Body of pancreas (tissue), 4 donors: Measurements from ENCODE around the gene MLLT6.

ENCODE experiments used
- POLR2A ChIP-seq, 3 donors: fragments of 450-650 bp; IDR thresholded peaks; one replicate each; pipeline ENCODE4 v1.6.1; 2016; ENCODE audit warnings: antibody characterized with exemption in 3 of 3, mild to moderate bottlenecking in 2 of 3
- TF ChIP-seq, protein P1 (sequence below), 7 experiments: fragments of 450-650 bp in 4 of 7; fragments of 200-600 bp in 3 of 7; sonication (generic) in 3 of 7; IDR thresholded peaks; one replicate each; pipeline ENCODE4 v1.5.1; 2016 to 2019; ENCODE audit warnings: antibody characterized with exemption in 7 of 7

DNA sequence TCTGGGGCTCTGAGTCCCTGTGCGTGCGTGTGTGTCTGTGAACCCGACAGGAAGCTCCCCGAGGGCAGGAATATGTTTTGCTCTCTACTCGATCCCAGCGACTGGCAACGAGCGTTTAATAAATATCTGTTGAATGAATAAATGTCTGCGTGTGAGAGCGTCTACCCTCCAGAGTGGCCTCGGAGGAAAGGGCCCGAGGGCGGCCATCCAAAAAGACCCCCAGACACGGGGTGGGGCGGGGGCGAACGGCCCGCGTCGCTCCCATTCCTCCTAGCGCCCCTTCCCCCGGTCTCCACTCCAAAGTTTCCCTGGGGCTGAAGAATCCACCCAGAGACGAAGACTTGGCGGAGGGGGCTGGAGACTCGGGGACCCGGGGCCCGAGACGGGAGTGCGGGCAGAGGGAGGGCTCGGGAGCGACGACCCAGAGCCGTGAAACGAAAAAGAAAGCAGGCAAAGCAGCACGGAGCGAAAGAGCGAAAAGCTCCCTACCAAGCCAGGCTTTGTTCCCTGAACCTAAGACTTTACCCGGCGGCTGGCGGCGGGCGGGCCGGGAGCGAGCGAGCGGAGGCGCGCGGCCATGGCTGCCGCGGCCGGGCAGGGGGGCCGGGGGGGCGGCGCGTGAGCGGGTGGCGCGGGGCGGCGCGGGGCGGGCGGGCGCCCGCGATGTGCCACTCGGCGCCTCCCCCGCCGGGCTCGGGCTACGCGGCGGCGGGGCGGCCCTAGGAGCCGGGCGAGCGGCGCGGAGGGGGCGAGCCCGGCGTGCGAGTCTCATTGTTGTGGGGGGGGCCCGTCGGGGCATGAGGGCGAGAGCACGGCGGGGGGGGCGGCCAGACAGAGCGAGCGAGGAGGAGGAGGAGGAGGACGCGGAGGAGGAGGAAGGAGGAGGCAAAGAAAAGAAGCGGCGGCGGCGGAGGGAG lies at the start of gene MLLT6:
- TF ChIP-seq, protein P1, sequence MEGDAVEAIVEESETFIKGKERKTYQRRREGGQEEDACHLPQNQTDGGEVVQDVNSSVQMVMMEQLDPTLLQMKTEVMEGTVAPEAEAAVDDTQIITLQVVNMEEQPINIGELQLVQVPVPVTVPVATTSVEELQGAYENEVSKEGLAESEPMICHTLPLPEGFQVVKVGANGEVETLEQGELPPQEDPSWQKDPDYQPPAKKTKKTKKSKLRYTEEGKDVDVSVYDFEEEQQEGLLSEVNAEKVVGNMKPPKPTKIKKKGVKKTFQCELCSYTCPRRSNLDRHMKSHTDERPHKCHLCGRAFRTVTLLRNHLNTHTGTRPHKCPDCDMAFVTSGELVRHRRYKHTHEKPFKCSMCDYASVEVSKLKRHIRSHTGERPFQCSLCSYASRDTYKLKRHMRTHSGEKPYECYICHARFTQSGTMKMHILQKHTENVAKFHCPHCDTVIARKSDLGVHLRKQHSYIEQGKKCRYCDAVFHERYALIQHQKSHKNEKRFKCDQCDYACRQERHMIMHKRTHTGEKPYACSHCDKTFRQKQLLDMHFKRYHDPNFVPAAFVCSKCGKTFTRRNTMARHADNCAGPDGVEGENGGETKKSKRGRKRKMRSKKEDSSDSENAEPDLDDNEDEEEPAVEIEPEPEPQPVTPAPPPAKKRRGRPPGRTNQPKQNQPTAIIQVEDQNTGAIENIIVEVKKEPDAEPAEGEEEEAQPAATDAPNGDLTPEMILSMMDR (IDR thresholded peaks at IDR 0.05) = no peak
- peak in 2 of 3 donors; percentile 46 to 67 for TF ChIP-seq POLR2A (IDR thresholded peaks at IDR 0.05)
